Caki2 (cell line): ENCODE data around the gene PKDREJ. TPM values are rescaled to one million over a fixed set of nuclear protein-coding genes. Genes with fewer than 3 reads are reported as not detected.
"Not testable (repeated sequence)": the region's sequence is repeated elsewhere in the genome, so short reads cannot be mapped to it uniquely, and the experiment has no call there.

Experiments
- DNase-seq: peaks from one replicate; pipeline ENCODE4 v3.0.0-alpha.2; 2015; ENCODE audit warnings: low read depth
- in situ Hi-C: cut with HindIII; loops from 2 replicates; pipeline ENCODE4 v1.10.0; 2016; ENCODE audit warnings: low sequenced_read_pairs, low pct_unique_long_range_greater_than_20kb, mixed read lengths
- total RNA-seq: library from RNA; depleted of rRNA; stranded (reverse); fragments of >200 nt; shearing (Covaris generic); gene quantifications from 2 replicates; pipeline ENCODE4 v1.2.3, GENCODE V29; 2014; ENCODE audit warnings: low replicate concordance; rRNA removed

The PKDREJ gene
- total RNA-seq: not detected in 2 replicates

GRCh38 chr22:46263216-46263590 is at the start of gene PKDREJ:
Gene PKDREJ, minus strand, starts transcription at chr22:46263343. Its CDS starts 21 bp downstream, at chr22:46263322.
- in situ Hi-C loops: loop anchor here (25.0 kb wide), 1 partner anchor 126 kb away; no protein-coding TSS in a partner anchor
- DNase-seq: no peak

- DNase-seq, in situ Hi-C loops: not testable (repeated sequence)
These were observed 49.7 kb upstream of the PKDREJ start for GRCh38 chr22:46312848-46313247.

- DNase-seq: no peak
- in situ Hi-C loops: no loop called here
These were observed 48.9 kb upstream of the PKDREJ start for GRCh38 chr22:46312056-46312455.

- no peak for DNase-seq
- in situ Hi-C loops: no loop called here
These were observed 46.5 kb upstream of the PKDREJ start for GRCh38 chr22:46309526-46310085.

GRCh38 chr22:46308283-46308988 is 45.3 kb upstream of the PKDREJ start:
- in situ Hi-C loops: no loop called here
- DNase-seq: no peak

GRCh38 chr22:46303347-46303965 is 40.3 kb upstream of the PKDREJ start:
- in situ Hi-C loops: no loop called here
- no peak for DNase-seq

GRCh38 chr22:46300491-46300890 is 37.3 kb upstream of the PKDREJ start:
- in situ Hi-C loops: no loop called here

GRCh38 chr22:46299101-46299500 is 36.0 kb upstream of the PKDREJ start:
- no peak for DNase-seq
- in situ Hi-C loops: loop anchor here (25.0 kb wide), 1 partner anchor 287 kb away; no protein-coding TSS in a partner anchor

More at GRCh38 chr22:46300491-46300890, 37.3 kb upstream of the PKDREJ start:
- DNase-seq: no peak

- DNase-seq: peak; percentile 44
- in situ Hi-C loops: loop anchor here (25.0 kb wide), 1 partner anchor 285 kb away; no protein-coding TSS in a partner anchor
These were observed 34.1 kb upstream of the PKDREJ start for GRCh38 chr22:46297151-46297812.

GRCh38 chr22:46296257-46297150 is 33.4 kb upstream of the PKDREJ start, which contains the start of gene GTSE1:
Gene GTSE1, plus strand, starts transcription at chr22:46296870. Its CDS starts 531 bp downstream, at chr22:46297401.
- DNase-seq: peak; percentile 96
- in situ Hi-C loops: loop anchor here (25.0 kb wide), 1 partner anchor 284 kb away; no protein-coding TSS in a partner anchor

- DNase-seq: no peak
- in situ Hi-C loops: loop anchor here (25.0 kb wide), 1 partner anchor 283 kb away; no protein-coding TSS in a partner anchor
These were observed 32.3 kb upstream of the PKDREJ start for GRCh38 chr22:46295277-46295971.

GRCh38 chr22:46294784-46295183 is 31.6 kb upstream of the PKDREJ start:
- no peak for DNase-seq
- in situ Hi-C loops: loop anchor here (25.0 kb wide), 1 partner anchor 282 kb away; no protein-coding TSS in a partner anchor

GRCh38 chr22:46293577-46294260 is 30.6 kb upstream of the PKDREJ start:
- no peak for DNase-seq
- in situ Hi-C loops: loop anchor here (25.0 kb wide), 1 partner anchor 281 kb away; no protein-coding TSS in a partner anchor

- DNase-seq: no peak
- in situ Hi-C loops: loop anchor here (25.0 kb wide), 1 partner anchor 280 kb away; no protein-coding TSS in a partner anchor
These were observed 29.6 kb upstream of the PKDREJ start for GRCh38 chr22:46292732-46293131.

- no peak for DNase-seq
- in situ Hi-C loops: loop anchor here (25.0 kb wide), 1 partner anchor 280 kb away; no protein-coding TSS in a partner anchor
These were observed 29.0 kb upstream of the PKDREJ start for GRCh38 chr22:46292173-46292572.
